ENCODE data around the gene RUVBL2.

Gene RUVBL2

DNA sequence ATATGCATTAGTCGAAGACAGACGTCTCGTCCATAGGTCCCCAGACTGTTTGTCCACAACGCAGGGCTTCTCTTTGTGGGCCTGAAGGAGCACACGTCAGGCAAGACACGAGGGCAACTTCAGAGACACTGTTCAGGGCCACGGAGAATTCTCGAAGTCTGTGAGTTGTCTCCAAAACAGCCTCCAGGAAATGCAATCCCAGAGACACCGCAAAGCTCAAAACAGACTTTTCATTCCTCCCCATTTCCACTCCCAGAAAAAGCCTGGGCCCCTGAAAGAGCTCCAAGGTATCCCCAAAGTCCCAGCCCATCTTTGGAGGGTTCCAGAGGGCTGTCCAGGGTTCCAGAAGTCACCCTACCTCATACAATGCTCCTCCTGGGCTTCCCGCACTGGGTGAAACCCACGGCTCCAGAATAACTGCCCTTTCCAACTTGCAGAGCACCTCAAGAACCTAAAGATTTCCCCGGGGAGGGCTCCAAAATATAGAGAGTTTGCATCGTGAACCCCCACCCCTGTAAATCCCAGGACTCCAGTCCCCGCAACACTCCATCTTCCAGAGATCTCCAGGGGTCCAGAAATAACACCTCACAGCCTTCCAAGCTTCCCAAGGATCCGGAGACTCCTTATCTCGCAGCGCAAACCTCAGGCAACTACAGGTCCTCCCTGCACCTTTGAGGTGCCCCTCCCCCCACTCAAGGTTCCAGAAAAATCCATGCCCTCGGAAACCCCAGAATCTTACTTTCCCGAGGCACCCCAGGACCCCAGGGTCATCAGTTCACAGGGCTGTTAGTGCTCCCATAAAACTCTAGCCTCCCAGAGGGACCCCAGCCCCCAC is 29.3 kb upstream of the RUVBL2 start:
- DNase-seq, result no peak

GRCh38 chr19:48965040-48965805 is 28.5 kb upstream of the RUVBL2 start, which contains the start of gene FTL:
FTL (plus strand) TSS chr19:48965309; CDS start chr19:48965508, 199 bp downstream.
- peak; percentile 78 for DNase-seq

- DNase-seq, result peak; percentile 67
These were observed 27.7 kb upstream of the RUVBL2 start for GRCh38 chr19:48965806-48966540.

GRCh38 chr19:48966541-48967345 is 26.9 kb upstream of the RUVBL2 start:
- DNase-seq, result no peak

- no peak for DNase-seq
These were observed 26.1 kb upstream of the RUVBL2 start for GRCh38 chr19:48967346-48968178.

GRCh38 chr19:48968179-48968661 is 25.5 kb upstream of the RUVBL2 start:
- no peak for DNase-seq

DNA sequence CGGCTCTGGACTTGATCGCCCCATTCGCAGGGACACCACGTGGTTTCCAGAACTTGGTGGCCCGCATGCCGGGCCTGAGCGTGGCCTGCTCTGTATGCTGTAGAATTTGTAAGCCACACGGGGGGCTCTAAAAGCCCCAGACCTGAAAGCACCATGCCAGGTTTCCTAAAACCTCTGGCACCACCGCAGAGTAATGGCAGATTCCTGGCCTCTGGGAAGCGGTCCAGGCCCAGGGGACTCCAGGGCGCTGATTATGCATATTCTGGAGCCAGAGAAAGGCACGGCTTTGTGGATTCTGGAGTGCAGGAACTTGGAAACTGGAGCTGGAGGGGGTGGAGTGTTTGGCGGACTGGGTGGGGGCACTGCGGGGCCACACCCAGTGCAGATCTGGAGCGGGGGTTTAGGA is 24.9 kb upstream of the RUVBL2 start:
- DNase-seq, result no peak

DNA sequence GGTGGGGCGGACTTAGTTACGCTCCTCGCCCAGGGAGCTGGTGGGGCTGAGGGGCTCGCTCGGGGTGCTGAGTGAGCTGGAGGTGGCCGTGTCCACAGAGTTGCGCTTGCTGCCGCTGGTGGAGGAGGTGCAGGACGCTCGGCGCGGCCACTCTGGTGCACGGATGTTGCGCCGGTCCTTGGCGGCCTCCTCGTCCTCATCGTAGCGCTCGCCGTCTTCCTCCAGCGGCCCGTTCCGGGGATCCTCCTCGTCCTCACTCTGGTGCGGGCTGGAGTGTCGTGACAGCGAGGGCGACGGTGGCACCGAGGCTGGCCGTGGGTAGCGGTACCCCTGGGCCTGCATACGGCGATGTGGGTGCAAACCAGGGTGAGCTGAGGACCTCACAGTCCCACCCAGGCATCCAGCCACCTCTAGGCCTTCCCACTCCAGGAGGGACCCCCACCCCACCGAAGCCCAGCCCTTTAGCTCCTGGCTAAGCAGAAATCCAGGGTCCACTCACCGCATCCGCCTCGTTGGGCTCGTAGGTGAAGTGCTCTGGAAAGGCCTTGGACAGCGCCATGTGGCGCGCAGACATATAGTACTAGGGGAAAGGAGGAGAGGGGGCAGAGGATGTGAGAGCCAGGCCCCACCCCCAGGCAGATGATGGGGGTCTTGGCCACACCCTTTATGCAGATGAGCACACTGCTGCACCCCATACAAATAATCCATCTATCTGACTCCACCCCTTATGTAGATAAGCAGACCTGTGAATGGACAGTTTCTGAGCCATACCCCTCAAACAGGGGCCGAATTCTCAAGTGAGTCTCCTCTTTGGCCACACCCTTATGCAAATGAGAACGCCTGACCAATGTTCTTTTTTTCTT is 24.2 kb upstream of the RUVBL2 start:
- DNase-seq, result no peak

GRCh38 chr19:48970139-48970766 is 23.4 kb upstream of the RUVBL2 start:
- no peak for DNase-seq

- no peak for DNase-seq
These were observed 22.7 kb upstream of the RUVBL2 start for GRCh38 chr19:48970923-48971395.

- no peak for DNase-seq
These were observed 17.5 kb upstream of the RUVBL2 start for GRCh38 chr19:48975947-48976847.

GRCh38 chr19:48977061-48977460 is 16.6 kb upstream of the RUVBL2 start:
- DNase-seq, result no peak

DNA sequence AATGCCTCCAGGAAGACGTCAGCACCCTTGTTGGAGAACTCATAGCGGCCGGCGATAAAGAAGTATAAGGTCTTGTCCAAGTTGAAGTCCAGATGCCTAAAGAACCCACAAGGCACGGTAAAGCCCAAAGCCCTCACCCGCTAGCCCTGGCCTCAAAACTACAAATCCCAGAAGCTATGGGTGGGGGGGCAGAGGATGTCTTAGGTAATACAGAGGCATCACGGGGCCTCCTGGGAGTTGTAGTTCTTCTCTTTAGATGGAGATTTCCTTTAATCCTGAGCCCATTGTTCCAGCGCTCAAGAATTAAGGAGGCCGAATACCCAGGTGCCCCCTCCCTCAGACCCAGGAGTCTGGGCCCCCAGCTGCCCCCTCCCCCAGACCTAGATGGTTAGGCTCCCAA is 11.4 kb upstream of the RUVBL2 start:
- DNase-seq, result no peak

GRCh38 chr19:48985711-48986110 is 8.0 kb upstream of the RUVBL2 start:
- no peak for DNase-seq

GRCh38 chr19:48986211-48986610 is 7.5 kb upstream of the RUVBL2 start:
- DNase-seq, result no peak

DNA sequence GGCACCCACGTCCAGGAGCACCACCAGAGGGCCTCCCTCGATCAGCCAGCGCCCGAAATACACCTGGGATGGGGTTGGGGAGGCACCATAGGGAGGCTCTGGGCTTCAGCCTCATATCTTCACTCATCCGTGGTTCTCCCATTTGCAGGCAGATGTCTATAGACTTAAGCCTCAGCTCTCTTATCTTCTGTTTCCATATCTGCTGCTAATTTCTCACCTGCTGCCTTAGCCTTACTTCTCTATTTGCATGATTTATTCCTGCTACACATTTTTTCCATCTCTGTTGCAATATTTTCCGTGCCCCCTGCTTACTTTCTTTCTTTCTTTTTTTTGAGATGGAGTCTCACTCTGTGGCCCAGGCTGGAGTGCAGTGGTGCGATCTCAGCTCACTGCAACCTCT is 6.4 kb upstream of the RUVBL2 start:
- DNase-seq, result no peak

DNA sequence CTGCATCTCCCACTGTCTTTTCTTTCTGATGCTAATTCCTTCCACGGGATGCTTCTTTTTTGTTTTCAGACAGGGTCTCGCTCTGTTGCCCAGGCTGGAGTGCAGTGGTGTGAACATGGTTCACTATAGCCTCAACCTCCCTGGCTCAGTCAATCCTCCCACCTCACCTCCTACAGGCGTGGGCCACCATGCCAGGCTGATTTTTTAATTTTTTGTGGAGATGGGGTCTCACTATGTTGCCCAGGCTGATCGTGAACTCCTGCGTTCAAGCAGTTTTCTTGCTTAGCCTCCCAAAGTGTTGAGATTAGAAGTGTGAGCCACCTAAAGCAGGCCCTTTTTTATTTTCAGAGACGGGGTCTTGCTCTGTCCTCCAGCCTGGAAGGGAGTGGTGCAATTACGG is 5.4 kb upstream of the RUVBL2 start:
- DNase-seq, result no peak

DNA sequence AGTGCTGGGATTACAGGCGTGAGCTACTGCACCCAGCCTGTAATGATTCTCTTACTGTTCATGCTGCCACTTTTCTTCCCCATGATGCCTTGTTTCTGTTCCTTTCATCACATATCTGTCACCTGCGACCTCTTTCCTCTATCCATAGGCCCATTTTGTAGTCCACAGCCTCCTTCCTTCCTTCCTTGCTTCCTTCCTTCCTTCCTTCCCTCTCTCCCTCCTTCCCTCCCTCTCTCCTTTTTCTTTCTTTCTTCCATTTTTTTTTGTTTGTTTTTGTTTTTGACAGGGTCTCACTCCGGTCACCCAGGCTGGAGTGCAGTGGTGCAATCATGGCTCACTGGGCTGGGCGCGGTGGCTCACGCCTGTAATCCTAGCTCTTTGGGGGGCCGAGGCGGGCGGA is 4.8 kb upstream of the RUVBL2 start:
- no peak for DNase-seq
